Right lobe of liver (tissue), 6 donors: ENCODE measurements around the gene ZNF17. TPM values are rescaled to one million over a fixed set of nuclear protein-coding genes. Genes with fewer than 3 reads are reported as not detected.

Source experiments
- ATAC-seq, 4 donors: fragments of 200-7000 bp; cut with Tn5 transposase; one replicate each; pipeline ENCODE4 v1.9.1; 2020; ENCODE audit warnings: mild to moderate bottlenecking in 4 of 4, moderate library complexity in 4 of 4
- DNase-seq, 3 donors: peaks; one replicate each; pipeline ENCODE4 v3.0.0-alpha.2; 2020
- H3K27ac ChIP-seq, 3 donors: fragments of 200-600 bp; one replicate each; pipeline ENCODE4 v1.8.0; 2022
- H3K27me3 ChIP-seq, 2 donors: fragments of 200-600 bp; one replicate each; pipeline ENCODE4 v1.8.0; 2022
- H3K36me3 ChIP-seq, 4 donors: fragments of 200-600 bp; sonication (generic) in 1 of 4; one replicate each; pipeline versions ENCODE4 v1.5.1 to v1.8.0; 2017 to 2022; ENCODE audit warnings: control low read depth in 1 of 4
- H3K4me1 ChIP-seq, 4 donors: fragments of 200-600 bp; sonication (generic) in 1 of 4; one replicate each; pipeline versions ENCODE4 v1.5.1 to v1.8.0; 2017 to 2022; ENCODE audit warnings: control low read depth in 1 of 4
- H3K4me3 ChIP-seq, 3 donors: fragments of 200-600 bp; one replicate each; pipeline ENCODE4 v1.8.0; 2022
- H3K9me3 ChIP-seq, 4 donors: fragments of 200-600 bp; sonication (generic) in 1 of 4; one replicate each; pipeline versions ENCODE4 v1.5.1 to v1.8.0; 2017 to 2022; ENCODE audit warnings: control low read depth in 1 of 4
- POLR2A ChIP-seq: fragments of 450-650 bp; IDR thresholded peaks from one replicate; pipeline ENCODE4 v1.6.1; 2017; ENCODE audit warnings: antibody characterized with exemption, mild to moderate bottlenecking
- WGBS: methylation state at CpG from one replicate; pipeline ENCODE4 v1.1.6; 2018; ENCODE audit warnings: low coverage, low lambda C conversion rate; ENCODE audit not compliant: insufficient coverage; ENCODE audit errors: missing lambda C conversion rate; 5-methylcytosine and 5-hydroxymethylcytosine counted together
- intact Hi-C, 2 donors: fragments of 100-400 bp; cut with DNase I; formaldehyde crosslinking; loops; one replicate each; pipeline versions ENCODE4 v1.11.2 to v1.14.1; 2022
- small RNA-seq, 2 experiments: library from RNA; depleted of rRNA; stranded (forward); fragments of <200 nt; gene quantifications; one replicate each; pipeline ENCODE3, GENCODE V24; 2016
- total RNA-seq, 6 experiments: library from RNA; depleted of rRNA in 2 of 6; stranded (reverse); fragments of >200 nt in 2 of 6; fragmentation: NEBNext Ultra II Directional in 3 of 6; extraction: Animal tissue kit (Norgen Biotek cat#: 25700) in 3 of 6; gene quantifications; one replicate each; pipeline versions ENCODE4 v1.1.0 to v1.2.4, GENCODE V29; 2016 to 2023
- TF ChIP-seq, protein P1 (sequence below), 4 donors: fragments of 200-600 bp in 3 of 4; fragments of 450-650 bp in 1 of 4; IDR thresholded peaks; one replicate each; pipeline versions ENCODE4 v1.5.1 to v1.8.0; 2016 to 2022; ENCODE audit warnings: antibody characterized with exemption in 4 of 4, mild to moderate bottlenecking in 2 of 4
- donor health status: DM: no; HTN: yes; CAD: no.
- donor health status: DM: no; HTN: no; CAD: no.
- donor health status: DM: no; HTN: no; CAD: no.
- donor health status: DM: no; HTN: yes; CAD: no.
- donor health status: DM: no; HTN: yes; CAD: no.

The ZNF17 gene
- total RNA-seq, 6 experiments from 2014 or later = 1.8 to 4.6 (median 3.4) TPM

DNA sequence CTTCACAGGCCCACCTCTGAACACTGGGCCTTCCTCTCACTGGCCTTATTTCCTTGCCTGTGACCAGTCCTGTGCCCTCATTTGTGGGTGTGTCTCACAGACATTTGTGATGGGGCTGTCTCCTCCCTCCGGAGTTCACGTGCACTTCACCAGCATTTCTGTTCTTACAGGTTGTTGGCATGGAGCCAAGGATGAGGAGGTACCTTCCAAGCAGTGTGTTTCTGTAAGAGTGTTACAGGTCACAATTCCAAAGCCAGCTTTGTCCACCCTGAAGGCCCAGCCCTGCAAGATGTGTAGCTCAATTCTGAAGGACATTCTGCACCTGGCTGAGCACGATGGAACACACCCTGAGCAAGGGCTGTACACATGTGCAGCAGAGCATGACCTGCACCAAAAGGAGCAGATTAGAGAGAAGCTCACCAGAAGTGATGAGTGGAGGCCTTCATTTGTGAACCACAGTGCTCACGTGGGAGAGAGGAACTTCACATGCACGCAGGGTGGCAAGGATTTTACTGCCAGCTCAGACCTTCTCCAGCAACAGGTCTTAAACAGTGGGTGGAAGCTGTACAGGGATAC is 32.2 kb downstream of the ZNF17 start:
- intact Hi-C loops = no loop called here
- 58% methylated on average over 2 of the region's 5 CpGs for WGBS
- H3K4me1 ChIP-seq = no peaks in the 10 kb centered on the region
- ATAC-seq (no peak), DNase-seq (no peak)
- H3K27me3 ChIP-seq = no peaks in the 10 kb centered on the region
- H3K4me3 ChIP-seq = no peak overlapping the region
- peaks cover 0 to 10% (median 0%) of the 10 kb centered on the region in 4 donors for H3K36me3 ChIP-seq
- no peak overlapping the region for H3K27ac ChIP-seq
- no peak for TF ChIP-seq POLR2A
- TF ChIP-seq, protein P1, sequence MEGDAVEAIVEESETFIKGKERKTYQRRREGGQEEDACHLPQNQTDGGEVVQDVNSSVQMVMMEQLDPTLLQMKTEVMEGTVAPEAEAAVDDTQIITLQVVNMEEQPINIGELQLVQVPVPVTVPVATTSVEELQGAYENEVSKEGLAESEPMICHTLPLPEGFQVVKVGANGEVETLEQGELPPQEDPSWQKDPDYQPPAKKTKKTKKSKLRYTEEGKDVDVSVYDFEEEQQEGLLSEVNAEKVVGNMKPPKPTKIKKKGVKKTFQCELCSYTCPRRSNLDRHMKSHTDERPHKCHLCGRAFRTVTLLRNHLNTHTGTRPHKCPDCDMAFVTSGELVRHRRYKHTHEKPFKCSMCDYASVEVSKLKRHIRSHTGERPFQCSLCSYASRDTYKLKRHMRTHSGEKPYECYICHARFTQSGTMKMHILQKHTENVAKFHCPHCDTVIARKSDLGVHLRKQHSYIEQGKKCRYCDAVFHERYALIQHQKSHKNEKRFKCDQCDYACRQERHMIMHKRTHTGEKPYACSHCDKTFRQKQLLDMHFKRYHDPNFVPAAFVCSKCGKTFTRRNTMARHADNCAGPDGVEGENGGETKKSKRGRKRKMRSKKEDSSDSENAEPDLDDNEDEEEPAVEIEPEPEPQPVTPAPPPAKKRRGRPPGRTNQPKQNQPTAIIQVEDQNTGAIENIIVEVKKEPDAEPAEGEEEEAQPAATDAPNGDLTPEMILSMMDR (IDR thresholded peaks at IDR 0.05) = no peak
- H3K9me3 ChIP-seq = peaks cover 0 to 5% (median 4%) of the 10 kb centered on the region in 4 donors

DNA sequence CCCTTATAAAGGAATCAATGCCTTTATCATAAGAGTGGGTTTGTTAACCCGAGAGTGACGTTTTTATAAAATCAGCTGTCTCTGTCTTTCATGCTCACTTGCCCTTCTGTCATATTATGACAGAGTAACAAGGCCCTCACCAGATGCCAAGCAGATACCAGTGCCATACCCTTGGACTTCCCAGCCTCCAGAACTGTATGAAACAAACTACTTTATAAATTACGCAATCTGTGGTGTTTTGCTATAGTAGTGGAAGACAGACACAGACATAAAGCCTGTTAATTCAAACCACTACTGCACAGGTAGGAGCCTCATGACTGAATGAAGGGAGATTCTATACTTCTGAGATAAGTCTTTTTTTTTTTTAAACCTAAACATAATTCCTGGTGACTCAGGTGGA is 41.3 kb downstream of the ZNF17 start:
- H3K36me3 ChIP-seq = no peaks in the 10 kb centered on the region
- H3K27ac ChIP-seq = no peak overlapping the region
- intact Hi-C loops = no loop called here
- WGBS = 95% methylated on average over 3 of the region's 3 CpGs
- no peak for ATAC-seq
- peaks cover 0 to 17% (median 4%) of the 10 kb centered on the region in 4 donors for H3K9me3 ChIP-seq
- H3K4me1 ChIP-seq = no peaks in the 10 kb centered on the region
- no peak for TF ChIP-seq POLR2A
- TF ChIP-seq, protein P1 (IDR thresholded peaks at IDR 0.05) = no peak
- DNase-seq = no peak
- H3K27me3 ChIP-seq = no peaks in the 10 kb centered on the region
- no peak overlapping the region for H3K4me3 ChIP-seq

DNA sequence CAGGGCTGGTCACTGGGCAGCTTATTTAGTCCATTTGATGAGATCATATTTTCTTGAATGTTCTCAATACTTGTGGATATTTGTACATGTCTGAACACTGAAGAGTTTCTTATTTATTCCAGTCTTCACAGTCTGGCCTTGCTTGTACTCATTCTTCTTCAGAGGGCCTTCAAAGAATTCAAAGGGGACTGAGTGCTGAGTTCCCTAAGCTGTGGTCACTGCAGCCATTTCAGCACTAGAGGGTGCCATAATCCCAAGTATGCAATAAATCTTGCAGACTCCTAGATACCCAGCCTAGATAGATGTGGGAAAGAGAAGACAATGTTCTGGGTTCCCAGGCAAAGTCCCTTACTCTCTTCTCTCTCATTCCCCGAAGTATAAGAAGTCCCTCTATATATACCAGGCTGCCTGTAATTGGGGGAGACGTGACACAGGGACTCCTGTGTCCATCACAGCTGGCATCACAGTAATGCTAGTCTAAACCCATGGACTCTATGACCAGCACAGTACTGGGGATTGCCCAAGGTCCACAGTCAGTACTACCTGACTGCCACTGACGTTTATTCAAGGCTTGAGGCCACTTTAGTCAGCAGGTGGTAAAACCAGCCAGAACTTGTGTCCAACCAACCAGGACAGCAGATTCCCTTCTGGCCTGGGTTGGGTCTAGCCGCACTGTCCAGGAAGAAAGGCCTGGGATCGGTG is 54.9 kb downstream of the ZNF17 start:
- Histone ChIP-seq H3K9me3 (peaks cover 0 to 67% (median 15%) of the 10 kb centered on the region in 4 donors), H3K27me3 (no peaks in the 10 kb centered on the region), H3K4me1 (no peaks in the 10 kb centered on the region), H3K36me3 (peaks cover 0 to 5% (median 0%) of the 10 kb centered on the region in 4 donors), H3K27ac (no peak overlapping the region), H3K4me3 (no peak overlapping the region)
- TF ChIP-seq POLR2A = no peak
- TF ChIP-seq, protein P1 (IDR thresholded peaks at IDR 0.05) = peak in 3 of 4 donors; percentile 6 to 12 (median 9)
- no peak for ATAC-seq
- no peak for DNase-seq
- intact Hi-C loops = no loop called here
- 82% methylated on average over 3 of the region's 5 CpGs for WGBS

DNA sequence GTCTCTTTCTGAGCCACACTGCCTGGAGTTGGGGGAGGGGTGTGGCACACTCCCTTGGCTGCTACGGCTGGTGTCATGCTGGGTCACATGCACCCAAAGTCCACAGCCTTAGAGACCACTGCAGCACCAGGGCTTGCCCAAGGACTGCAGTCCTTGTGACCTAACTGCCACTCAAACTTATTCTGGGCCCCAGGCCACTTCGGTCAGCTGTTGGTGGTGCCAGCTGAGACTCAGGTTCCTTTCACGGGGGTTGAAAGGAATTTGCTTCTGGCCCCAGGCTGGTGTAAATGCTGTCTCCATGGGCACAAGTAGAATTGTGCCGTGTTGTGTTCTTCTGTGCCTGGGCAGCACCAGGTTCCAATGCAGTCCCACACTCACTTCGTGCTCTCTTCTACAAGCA is 55.5 kb downstream of the ZNF17 start:
- no peaks in the 10 kb centered on the region for H3K4me1 ChIP-seq
- H3K9me3 ChIP-seq = peaks cover 0 to 66% (median 15%) of the 10 kb centered on the region in 4 donors
- WGBS = 80% methylated on average over 2 of the region's 5 CpGs
- no peak for DNase-seq
- no peak overlapping the region for H3K27ac ChIP-seq
- ATAC-seq = no peak
- no peak overlapping the region for H3K4me3 ChIP-seq
- intact Hi-C loops = no loop called here
- no peaks in the 10 kb centered on the region for H3K27me3 ChIP-seq
- TF ChIP-seq POLR2A = no peak
- TF ChIP-seq, protein P1 (IDR thresholded peaks at IDR 0.05) = no peak
- peaks cover 0 to 5% (median 0%) of the 10 kb centered on the region in 4 donors for H3K36me3 ChIP-seq

Small RNAs within 50 kb of the gene (small RNA-seq; reads per million reads assigned to genes)
- gene VN1R107P = 0 reads per million in 2 experiments

Other genes with a start within 250 kb of the ZNF17 start
- gene DUXA, start 243.7 kb upstream of the ZNF17 start, total RNA-seq = not detected
- 10 to 100 TPM in 5 of 6 experiments, 1 to 10 TPM in 1; 9.9 to 14.4 (median 12.1) TPM for gene ZNF264, start 219.7 kb upstream of the ZNF17 start, total RNA-seq
- gene AURKC, start 180.1 kb upstream of the ZNF17 start, total RNA-seq = 1 to 10 TPM in 1 of 6 experiments, under 1 TPM in 3, not detected in 2; 0.53 to 1.1 (median 0.77) TPM
- 1 to 10 TPM; 3.9 to 6.3 (median 5.5) TPM for gene ZNF805, start 170.5 kb upstream of the ZNF17 start, total RNA-seq
- gene ZNF460, start 130.7 kb upstream of the ZNF17 start, total RNA-seq = 10 to 100 TPM; 15.7 to 24.2 (median 21.8) TPM
- 1 to 10 TPM; 1.9 to 2.7 (median 2.4) TPM for gene ZNF543, start 90.7 kb upstream of the ZNF17 start, total RNA-seq
- gene ZNF304, start 59.9 kb upstream of the ZNF17 start, total RNA-seq = 1 to 10 TPM; 1.5 to 2.8 (median 2.1) TPM
- 10 to 100 TPM in 1 of 6 experiments, 1 to 10 TPM in 5; 1.1 to 10.8 (median 3.1) TPM for gene TRAPPC2B, start 47.6 kb upstream of the ZNF17 start, total RNA-seq
- gene ZNF547, start 47.6 kb upstream of the ZNF17 start, total RNA-seq = 1 to 10 TPM in 2 of 6 experiments, under 1 TPM in 4; 0.31 to 1.6 (median 0.93) TPM
- 1 to 10 TPM; 2.3 to 7.0 (median 4.8) TPM for gene ZNF548, start 21.3 kb upstream of the ZNF17 start, total RNA-seq
- gene ZNF749, start 24.2 kb downstream of the ZNF17 start, total RNA-seq = 1 to 10 TPM; 2.2 to 6.0 (median 3.8) TPM
- under 1 TPM; 0.11 to 0.48 (median 0.19) TPM for gene VN1R1, start 46.0 kb downstream of the ZNF17 start, total RNA-seq
- 1 to 10 TPM; 1.7 to 4.8 (median 2.6) TPM for gene ZNF772, start 66.4 kb downstream of the ZNF17 start, total RNA-seq
- 1 to 10 TPM; 2.4 to 4.7 (median 3.4) TPM for gene ZNF419, start 76.6 kb downstream of the ZNF17 start, total RNA-seq
- gene ZNF773, start 88.8 kb downstream of the ZNF17 start, total RNA-seq = 1 to 10 TPM; 1.3 to 4.1 (median 2.2) TPM
- 1 to 10 TPM in 2 of 6 experiments, under 1 TPM in 4; 0.61 to 1.8 (median 0.90) TPM for gene ZNF549, start 116.2 kb downstream of the ZNF17 start, total RNA-seq
- 1 to 10 TPM in 5 of 6 experiments, under 1 TPM in 1; 0.92 to 6.9 (median 2.5) TPM for gene ZNF550, start 148.7 kb downstream of the ZNF17 start, total RNA-seq
- gene ZNF416, start 167.8 kb downstream of the ZNF17 start, total RNA-seq = 1 to 10 TPM in 4 of 6 experiments, under 1 TPM in 2; 0.43 to 1.8 (median 1.2) TPM
- 1 to 10 TPM in 1 of 6 experiments, under 1 TPM in 5; 0.31 to 4.2 (median 0.39) TPM for gene ZIK1, start 173.0 kb downstream of the ZNF17 start, total RNA-seq
- 1 to 10 TPM in 1 of 6 experiments, under 1 TPM in 5; 0.25 to 1.2 (median 0.49) TPM for gene ZNF530, start 188.7 kb downstream of the ZNF17 start, total RNA-seq
- 1 to 10 TPM; 3.6 to 8.9 (median 5.0) TPM for gene ZNF134, start 203.1 kb downstream of the ZNF17 start, total RNA-seq
- gene ZNF211, start 222.0 kb downstream of the ZNF17 start, total RNA-seq = 1 to 10 TPM; 1.7 to 5.4 (median 3.9) TPM